Measurements from ENCODE around the gene INA.

INA gene

DNA sequence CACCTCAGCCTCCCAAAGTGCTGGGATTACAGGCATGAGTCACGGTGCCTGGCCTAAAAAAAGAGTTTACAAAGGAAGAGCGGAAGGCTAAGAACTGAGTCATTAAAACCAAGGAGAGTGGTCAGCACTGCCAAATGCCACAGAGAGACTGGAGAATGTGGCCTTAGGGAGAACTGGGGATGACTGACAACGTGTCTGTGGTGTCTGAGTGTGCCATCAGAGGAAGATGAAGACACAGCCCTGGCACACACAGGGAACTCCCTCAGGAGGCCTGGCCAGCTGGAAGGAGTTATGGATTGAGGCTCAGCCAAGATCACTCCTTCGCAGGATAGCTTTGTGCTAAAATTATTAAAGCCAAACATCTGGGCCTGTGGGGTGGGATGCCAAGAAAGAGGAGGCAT, 3.9 kb upstream of the INA start:
- DNase-seq (ENCODE audit: low read depth in 1 of 2, low spot score in 1 of 2), result no peak

DNA sequence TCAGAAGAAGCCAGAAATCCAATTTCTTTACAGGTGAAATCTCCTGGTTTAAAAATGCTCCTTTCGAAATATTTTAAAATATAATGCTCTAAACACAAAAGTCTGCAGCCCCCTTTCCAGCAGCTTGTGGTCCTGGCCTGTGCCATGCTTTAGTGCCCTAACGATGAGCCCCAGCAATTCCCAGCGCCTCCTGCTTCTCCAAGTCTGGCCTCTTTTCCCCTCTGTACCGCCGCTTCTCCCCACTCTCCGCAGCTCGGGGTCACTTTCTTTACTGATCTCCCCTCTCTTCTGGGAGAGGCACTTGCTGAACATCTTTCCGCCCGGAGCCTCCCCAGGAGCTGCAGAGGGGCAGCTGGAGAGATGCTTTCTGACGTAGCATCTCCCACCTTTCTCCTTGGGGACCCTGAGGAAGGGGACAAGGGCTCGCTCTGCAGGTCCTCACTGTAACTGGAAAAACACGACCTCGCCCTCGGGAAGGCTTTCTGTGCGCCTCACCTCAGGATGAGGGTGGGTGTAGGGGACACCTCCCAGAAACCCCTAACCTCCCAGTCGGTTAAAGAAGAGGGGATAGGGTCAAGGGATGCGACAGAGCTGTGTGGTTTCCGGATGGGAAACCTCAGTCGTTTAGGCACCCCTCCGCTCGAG, 565 bp upstream of the INA start:
- DNase-seq (ENCODE audit: low read depth in 1 of 2, low spot score in 1 of 2), result no peak

DNA sequence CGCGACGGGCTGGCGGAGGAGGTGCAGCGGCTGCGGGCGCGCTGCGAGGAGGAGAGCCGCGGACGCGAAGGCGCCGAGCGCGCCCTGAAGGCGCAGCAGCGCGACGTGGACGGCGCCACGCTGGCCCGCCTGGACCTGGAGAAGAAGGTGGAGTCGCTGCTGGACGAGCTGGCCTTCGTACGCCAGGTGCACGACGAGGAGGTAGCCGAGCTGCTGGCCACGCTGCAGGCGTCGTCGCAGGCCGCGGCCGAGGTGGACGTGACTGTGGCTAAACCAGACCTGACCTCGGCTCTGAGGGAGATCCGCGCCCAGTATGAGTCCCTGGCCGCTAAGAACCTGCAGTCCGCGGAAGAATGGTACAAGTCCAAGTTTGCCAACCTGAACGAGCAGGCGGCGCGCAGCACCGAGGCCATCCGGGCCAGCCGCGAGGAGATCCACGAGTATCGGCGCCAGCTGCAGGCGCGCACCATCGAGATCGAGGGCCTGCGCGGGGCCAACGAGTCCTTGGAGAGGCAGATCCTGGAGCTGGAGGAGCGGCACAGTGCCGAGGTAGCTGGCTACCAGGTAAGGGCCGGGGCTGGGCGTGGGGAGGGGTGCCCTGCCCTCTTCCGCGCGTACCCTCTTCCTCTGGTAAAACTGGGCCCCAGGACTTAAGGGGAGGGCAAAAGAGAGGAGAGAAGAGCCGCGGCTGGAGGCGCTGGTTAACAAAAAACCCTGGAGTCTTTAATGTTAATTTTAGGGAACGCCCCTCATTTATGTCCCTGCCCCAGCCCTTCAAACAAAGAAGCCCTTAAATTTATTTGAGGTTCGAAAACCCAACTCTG, 987 bp downstream of the INA start:
- DNase-seq (ENCODE audit: low read depth in 1 of 2, low spot score in 1 of 2), result no peak

DNA sequence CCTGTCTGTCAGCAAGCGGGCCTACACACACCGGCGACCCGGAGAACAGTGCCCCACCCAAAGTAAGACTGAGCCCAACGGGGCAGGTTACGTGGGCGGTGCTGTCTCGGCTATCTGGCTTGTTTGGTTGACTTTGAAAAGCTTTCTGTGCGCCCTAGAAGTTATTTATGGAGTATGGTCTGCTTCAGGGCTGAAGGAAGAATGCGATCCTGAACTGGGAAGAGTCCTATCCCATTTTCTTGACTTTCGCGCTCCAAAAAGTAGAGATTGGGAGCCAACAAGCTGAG, 1.5 kb downstream of the INA start:
- no peak for DNase-seq (ENCODE audit: low read depth in 1 of 2, low spot score in 1 of 2)

DNA sequence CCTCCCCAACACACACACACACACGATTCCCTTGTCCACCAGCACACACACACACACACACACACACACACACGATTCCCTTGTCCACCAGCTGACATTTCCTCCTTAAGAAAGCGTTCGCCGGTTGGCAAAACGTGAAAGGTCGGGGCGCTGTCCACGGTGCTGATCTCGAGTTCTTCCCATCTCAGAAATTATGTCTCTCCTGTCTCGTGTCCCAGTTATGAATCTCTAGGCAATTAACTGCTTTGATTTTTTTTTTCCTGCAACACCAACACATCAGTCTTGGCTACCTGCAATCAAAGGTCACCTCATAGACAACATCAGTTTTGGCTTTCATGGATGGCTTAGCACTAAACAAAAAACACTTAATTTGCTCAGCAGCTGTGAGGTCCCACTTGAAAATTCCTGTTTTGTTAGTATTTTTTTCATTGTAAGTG, 1.9 kb downstream of the INA start:
- no peak for DNase-seq (ENCODE audit: low read depth in 1 of 2, low spot score in 1 of 2)

DNA sequence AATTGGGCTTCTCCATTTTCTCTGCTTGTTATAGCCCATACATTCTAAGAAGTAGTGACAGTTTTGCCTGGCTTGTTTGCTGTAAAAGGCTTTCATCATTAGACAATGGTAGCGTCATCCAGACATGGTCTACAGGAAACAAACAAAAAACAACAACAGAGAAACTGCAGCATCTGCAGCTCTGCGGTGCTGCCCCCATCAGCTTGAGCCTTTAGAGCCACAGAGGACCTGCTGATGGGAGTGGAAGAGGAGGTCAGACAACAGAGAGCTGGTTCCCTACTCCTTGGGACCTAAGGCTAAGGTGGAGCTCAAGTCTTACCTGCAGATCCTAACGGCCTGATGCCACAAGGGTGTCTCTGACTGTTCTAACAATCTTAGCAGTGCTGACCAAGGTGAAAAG, 3.1 kb downstream of the INA start:
- DNase-seq (ENCODE audit: low read depth in 1 of 2, low spot score in 1 of 2), result no peak

DNA sequence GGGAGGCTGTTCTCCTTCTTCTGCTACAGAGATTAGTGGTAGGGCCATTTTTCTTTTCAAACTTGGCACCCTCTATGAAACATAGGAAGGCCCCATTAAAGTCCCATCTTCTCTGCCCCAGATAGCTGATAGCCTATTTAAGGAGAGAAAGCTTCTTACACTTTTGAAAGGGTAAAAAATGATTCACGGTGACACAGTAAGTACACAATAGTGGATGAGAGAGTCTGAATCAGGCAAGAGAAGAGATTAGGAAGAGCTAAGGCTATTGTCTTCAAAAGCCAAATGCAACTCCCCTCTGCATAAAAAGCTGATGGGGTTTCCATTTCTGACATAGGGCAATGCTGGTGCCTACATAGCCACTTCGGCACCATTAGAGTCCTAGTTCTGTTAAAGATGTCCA, 3.6 kb downstream of the INA start:
- DNase-seq (ENCODE audit: low read depth in 1 of 2, low spot score in 1 of 2), result no peak

DNA sequence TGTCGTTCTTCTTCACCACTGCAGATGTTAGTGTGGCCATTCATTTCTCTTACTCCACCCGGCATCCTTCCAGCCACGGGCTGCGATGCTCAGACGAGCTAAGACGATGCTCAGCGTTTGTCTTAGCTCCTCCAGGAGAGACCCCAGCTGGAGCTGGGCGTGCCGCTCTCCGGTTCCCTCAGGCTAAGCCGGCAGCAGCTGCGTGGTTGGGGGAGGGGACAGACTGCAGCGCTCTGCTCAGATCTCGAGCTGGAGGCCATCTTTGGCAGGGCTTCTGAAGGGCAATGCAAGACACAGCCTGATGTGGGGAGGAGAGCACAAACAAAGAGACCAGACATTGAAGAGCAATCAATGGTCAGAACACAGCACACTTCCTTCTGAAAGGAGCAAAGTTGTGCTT, 4.8 kb downstream of the INA start:
- DNase-seq (ENCODE audit: low read depth in 1 of 2, low spot score in 1 of 2), result no peak

DNA sequence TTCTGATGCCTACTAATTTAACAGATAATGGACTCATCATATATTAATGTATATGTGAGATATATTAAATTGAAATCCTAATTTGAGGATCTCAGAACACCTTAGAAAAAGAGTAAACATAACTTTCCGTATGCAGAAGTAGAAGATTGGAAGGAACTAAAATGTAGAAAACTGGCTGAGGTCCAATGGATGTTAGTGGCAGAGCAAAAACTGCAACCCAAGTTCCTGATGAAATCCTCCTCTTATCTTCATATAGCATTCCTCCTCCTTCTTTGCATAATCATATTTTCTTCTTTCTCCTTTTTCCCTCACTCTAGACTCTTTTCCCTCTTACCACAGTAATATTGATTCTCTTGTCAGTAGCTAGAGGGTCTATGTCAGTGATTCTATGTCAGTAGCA, 6.0 kb downstream of the INA start:
- no peak for DNase-seq (ENCODE audit: low read depth in 1 of 2, low spot score in 1 of 2)

DNA sequence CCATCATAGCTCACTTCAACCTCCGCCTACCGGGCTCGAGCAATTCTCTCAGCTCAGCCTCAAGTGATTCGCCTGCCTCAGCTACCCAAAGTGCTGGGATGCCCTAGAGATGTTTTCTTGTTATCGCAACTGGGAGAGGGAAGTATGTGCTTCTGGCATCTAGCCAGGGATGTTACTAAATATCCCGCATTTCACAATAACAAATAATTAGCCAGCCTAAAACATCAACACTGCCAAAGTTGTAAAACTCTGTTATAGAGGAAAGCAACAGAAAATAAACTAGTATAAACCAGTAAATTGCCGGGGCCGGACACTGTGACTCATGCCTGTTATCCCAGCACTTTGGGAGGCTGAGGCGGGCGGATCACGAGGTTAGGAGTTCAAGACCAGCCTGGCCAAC, 7.2 kb downstream of the INA start:
- no peak for DNase-seq (ENCODE audit: low read depth in 1 of 2, low spot score in 1 of 2)

DNA sequence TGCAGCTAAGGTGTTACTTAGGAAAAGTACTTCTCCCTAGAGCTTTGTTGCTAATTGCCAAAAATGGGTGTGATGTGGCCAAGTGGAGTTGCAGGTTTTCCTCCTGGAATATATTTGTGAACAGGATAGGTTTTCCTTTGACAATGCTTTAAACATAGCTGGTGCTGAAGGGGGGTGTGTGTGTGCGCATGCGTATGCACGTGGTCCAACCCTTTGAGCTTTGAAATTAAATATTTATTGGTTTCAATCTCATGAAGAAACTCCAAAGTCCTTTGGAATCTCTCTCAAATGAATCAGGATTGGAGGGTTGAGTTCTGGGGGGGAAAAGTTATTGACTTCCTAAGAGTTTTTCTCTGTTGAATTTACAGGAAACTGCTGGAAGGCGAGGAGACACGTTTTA, 11.1 kb downstream of the INA start:
- DNase-seq (ENCODE audit: low read depth in 1 of 2, low spot score in 1 of 2), result no peak

DNA sequence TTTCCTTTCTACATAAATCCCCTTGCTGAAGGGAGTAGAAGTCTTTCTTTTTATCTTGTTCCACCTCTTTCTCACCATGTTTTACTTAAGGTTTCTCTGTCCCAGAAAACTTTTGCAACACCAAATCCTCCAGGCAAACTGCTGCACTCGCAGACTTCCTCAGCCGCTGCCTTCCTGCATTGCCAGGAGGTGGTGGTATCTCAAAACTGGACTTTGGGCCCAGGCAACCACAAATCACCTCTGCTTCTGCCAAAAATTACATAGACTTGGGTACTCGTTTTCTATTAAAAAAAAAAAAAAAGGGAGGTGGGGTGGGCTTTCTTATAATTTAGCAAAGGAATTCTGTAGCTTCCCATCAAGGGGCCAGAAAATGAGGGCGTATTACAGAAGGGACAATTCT, 14.7 kb downstream of the INA start:
- DNase-seq (ENCODE audit: low read depth in 1 of 2, low spot score in 1 of 2), result no peak

DNA sequence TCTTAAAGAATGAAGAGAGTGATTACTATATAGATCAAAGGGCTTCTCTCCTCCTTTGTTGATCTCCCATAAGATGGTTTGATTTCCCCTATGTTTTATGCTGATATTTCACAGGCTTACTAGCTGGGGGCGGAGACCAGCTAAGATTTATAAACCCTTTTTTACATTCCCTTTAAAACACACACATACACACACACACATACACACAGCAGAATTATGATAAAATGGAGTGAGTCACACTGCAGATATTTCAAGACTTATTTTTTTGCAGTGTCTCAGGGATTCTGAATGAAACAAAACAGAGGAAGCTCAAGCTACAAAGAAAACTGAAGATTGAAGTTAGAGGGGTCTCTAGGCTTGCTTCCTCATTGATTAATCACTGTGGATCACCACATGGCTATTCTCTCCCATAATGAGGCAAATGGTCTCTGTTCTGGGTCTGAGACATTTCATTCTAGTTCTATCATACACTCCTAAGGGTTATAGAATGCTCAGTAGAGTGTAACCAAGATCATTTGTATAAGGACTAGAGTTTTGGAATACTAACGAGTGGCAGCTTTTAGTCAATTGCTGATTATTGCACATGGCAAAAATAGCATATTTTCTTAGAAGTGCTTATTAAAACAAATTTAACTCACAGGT, 18.6 kb downstream of the INA start:
- DNase-seq (ENCODE audit: low read depth in 1 of 2, low spot score in 1 of 2), result no peak

DNA sequence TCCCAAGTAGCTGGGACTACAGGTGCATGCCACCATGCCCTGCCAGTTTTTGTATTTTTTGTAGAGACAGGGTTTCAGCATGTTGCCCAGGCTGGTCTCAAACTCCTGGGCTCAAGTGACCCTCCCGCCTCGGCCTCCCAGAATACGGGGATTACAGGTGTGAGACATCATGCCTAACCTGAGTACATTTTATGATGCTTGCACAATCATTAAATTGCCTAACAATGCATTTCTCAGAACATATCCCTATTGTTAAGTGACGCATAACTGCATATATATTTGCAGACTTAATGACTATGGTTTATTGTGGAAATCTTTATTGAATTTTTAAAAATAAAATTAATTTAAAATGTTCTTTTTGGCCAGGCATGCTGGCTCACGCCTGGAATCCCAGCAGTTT, 30.7 kb downstream of the INA start:
- DNase-seq (ENCODE audit: low read depth in 1 of 2, low spot score in 1 of 2), result no peak

DNA sequence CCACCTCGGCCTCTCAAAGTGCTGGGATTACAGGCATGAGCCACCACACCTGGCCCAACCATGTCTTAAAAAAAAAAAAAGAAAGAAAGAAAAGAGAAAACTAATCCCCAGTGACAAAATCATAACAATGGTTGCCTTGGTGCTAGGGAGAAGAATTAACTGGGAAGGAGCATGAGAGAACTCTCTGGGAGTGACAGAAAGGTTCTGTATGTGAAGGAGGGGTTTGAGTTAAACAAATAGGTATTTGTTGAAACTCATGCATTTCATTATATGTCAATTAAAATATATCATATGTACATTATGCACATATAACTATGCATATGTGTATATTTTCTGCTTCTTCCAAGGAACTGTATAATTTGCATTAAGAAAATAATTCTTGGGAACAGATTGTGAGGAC, 33.3 kb downstream of the INA start:
- DNase-seq (ENCODE audit: low read depth in 1 of 2, low spot score in 1 of 2), result no peak

DNA sequence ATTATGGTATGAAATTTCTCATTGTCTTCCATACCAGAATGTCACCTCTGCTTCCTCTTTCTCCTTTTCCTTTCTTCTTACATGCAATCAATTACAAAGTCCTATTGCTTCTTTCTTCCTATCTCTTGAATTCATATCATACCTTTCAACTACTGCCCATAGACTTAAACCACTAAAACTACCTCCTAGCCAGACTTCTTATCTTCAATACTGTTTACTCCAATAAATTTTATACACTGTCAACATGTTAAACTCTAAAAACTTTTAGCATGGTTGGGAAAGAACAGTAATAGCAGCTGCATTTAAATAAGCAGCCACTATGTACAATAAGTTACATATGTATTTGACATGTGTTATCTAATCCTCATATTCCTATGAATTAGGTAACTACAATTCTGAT, 39.1 kb downstream of the INA start:
- no peak for DNase-seq (ENCODE audit: low read depth in 1 of 2, low spot score in 1 of 2)

DNA sequence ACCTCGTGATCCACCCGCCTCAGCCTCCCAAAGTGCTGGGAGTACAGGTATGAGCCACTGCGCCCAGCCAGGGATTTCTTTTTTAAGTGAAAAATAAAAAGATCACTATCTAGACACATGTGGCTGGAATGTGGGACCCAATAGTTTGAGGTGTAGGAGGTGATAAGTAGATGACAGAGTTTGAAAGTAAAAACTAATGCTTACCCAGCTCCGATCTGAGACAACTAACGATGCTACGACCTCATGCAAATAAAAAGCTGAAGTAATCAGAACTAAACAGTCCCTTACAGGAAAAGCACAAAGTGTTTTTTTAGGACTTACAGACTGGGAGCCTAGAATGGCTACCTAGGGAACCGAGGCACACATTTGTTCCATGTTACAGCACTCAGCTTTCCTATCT, 51.0 kb downstream of the INA start:
- DNase-seq (ENCODE audit: low read depth in 1 of 2, low spot score in 1 of 2), result no peak

DNA sequence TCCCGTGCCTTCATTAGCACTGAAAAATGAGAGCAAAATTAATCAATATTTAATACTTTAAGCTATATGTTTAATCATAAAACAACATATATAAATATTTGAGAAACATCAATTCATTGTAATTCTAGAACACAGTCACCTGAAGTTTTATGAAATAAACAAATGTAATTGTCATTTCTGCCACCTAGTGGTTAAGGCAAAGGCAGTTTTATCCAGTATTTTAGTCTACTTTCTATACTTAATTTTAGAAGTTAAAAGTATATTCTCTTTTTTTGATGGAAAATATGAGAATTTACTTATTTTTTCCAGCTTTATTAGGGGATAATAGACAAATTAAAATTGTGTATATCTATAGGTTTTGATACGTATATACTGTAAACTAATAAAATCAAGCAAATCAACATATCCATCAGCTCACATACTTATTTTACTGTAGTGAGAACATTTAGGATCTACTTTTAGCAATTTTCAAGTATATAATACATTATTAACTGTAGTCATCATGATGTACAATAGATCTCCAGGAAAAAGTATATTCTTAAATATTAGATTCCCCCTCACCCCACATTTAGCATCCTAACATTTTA, 57.1 kb downstream of the INA start:
- no peak for DNase-seq (ENCODE audit: low read depth in 1 of 2, low spot score in 1 of 2)

DNA sequence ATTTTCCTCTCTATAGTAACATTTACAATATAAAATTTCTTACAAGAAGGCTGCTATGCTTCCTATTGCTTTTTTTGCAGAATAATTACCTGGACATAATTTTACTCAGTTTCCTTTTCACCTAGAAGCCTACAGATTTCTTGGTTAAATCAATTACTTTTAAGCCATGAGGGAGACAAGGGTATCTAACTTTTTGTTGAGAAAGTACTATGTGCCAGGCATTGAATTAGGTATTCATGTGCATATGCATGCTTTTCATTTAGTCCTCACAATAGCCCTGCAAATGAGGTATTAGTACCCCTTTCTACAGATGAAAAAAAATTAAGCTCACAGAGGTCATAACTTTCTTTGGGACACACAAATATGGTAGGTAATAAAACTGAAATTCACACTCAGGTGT, 57.6 kb downstream of the INA start:
- no peak for DNase-seq (ENCODE audit: low read depth in 1 of 2, low spot score in 1 of 2)

DNA sequence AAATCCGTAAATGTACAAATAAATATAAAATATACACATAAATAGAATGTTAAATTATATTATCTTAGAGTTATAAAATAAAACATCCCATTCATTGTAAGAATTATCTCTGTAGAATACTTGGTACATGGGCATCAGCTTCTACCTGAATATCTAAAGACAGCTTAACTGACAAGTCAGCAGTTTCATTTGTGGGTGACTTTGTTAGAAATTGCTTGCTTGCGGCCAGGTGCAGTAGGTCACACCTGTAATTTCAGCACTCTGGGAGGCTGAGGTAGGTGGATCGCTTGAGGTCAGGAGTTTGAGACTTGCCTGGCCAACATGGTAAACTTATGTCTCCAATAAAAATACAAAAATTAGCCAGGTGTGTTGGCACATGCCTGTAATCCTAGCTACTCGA, 59.4 kb downstream of the INA start:
- no peak for DNase-seq (ENCODE audit: low read depth in 1 of 2, low spot score in 1 of 2)

Data from activated CD4-positive, alpha-beta T cell treated with anti-CD3 and anti-CD28 coated beads, Interleukin-2, amount 50 U/mL, for 24 hours (primary cell).